AG09319 (cell line): Measurements from ENCODE around the gene STAMBPL1.
A peak's percentile ranks its signal among the peaks of the same experiment; 100 is the strongest.

Experiments
- DNase-seq: peaks from one replicate; pipeline ENCODE4 v3.0.0-alpha.2; 2010; ENCODE audit warnings: low read depth; ENCODE audit errors: extremely low read depth
- TF ChIP-seq, protein P1 (sequence below): IDR thresholded peaks from 2 replicates; pipeline ENCODE4 v1.5.1; 2011; ENCODE audit warnings: low read depth, mild to moderate bottlenecking, inconsistent platforms, low read length, moderate library complexity

Gene STAMBPL1

DNA sequence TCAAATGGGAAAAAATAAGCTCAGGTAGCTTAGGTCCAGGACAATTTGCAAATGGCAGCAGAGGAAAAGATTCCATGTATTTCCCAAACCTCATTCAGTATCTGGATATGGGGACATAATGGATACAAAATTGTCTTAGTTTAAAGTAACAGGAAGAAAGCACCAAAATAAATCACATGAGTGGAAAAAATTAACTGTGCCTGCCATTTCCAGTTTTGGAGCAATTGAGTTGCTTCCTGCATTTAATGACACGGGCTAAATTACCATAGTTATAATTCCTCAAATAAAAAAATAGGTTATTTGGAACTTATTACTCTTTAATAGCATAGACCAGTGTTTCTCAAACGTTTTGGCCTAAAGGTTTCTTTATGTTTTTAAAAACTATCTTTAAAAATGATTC lies 6.3 kb upstream of the STAMBPL1 start:
- no peak for DNase-seq
- TF ChIP-seq, protein P1, sequence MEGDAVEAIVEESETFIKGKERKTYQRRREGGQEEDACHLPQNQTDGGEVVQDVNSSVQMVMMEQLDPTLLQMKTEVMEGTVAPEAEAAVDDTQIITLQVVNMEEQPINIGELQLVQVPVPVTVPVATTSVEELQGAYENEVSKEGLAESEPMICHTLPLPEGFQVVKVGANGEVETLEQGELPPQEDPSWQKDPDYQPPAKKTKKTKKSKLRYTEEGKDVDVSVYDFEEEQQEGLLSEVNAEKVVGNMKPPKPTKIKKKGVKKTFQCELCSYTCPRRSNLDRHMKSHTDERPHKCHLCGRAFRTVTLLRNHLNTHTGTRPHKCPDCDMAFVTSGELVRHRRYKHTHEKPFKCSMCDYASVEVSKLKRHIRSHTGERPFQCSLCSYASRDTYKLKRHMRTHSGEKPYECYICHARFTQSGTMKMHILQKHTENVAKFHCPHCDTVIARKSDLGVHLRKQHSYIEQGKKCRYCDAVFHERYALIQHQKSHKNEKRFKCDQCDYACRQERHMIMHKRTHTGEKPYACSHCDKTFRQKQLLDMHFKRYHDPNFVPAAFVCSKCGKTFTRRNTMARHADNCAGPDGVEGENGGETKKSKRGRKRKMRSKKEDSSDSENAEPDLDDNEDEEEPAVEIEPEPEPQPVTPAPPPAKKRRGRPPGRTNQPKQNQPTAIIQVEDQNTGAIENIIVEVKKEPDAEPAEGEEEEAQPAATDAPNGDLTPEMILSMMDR, result no peak

DNA sequence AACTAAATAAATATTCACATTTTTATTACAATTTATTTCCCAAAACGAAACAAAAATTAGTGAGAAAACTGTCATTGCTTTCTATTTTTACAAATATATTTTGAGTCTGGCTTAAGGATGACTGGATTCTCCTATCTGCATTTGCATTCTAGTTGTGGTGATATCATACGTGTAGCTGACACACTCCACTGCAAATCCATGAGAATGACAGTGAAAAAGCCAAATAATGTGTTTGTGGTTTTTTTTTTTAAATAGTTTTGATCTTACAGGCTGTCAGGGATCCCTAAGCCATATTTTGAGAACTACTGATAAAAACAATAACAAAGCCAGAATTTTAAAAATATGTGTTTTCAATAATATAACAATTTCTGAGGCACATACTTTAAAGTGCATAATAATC lies 5.8 kb upstream of the STAMBPL1 start:
- TF ChIP-seq, protein P1, result no peak
- no peak for DNase-seq

DNA sequence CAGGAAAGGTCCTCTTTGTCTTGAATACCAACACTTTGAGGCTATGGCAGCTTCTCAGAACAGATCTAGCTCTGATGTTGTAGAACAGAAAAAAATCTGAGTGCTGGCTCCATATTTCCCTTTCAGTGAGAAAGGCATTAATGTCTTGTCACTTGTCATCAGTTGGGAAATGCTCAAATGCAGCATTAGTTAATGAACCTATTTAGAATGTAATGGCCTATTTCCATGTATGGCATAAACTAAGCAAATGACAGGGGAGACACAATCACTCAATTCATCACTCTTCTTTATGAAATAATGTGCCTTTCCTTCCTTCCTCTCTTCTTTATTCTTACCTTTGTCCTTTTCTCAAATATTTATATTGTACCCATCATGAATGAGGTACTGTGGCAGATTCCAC lies 5.0 kb upstream of the STAMBPL1 start:
- TF ChIP-seq, protein P1, result no peak

DNA sequence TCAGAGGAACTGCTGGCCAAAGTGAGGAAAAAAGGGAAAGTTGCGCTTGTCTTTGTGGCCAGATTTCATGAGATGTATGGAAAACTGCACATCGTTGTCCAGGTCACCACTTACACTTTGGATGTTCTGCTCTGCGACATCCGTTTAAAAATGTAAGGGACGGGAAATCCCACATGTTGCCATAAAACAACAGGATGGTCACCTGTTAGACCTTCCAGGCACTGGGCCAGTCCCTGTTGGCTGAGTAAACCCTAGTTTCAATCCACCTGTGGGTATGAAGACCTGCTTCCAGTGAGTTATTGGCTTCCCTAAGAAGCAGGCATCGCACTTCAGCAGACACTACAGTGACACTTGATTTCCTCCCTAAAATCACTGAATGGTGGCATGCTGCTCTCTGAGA lies 2.7 kb upstream of the STAMBPL1 start:
- no peak for DNase-seq
- TF ChIP-seq, protein P1, result no peak

More for the DNA sequence above, 5.0 kb upstream of the STAMBPL1 start:
- no peak for DNase-seq

DNA sequence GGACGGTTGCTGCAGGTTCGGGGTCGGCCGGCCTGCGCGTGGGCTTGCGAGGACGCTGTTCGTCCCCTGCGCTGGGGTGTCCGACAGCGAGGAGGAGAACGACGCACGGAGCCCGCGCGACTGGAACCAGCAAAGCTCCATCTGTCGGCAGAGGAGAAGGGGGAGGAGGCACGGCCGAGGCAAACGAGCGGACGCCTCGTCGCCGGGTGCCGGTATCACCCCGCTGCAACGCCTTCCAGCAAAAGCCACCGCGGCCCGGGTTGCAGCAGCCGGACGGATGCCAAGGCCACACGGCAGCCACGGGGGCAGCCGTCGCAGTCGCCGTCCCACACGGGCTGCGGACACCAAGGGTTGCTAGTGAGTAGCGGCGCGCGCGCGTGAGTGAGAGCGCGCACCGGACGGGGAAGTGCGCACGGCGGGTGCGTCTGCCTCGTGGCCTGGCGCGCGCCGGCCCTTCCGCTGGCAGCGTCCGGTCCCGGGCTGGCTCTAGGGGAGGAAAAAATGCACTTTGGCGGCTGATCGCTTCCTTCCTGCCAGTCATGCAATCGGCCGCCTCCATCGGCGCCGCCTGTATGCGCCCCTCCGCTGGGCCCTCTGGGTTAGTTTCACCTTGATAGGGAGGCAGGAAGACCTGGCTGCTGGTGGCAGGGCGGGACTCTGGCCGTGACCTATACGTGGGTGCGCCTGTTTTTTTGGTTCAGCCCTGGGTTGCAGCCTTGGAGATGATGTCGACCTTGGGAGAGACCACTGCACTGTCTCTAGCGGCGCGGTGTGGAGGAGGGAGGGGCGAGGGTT lies 434 bp downstream of the STAMBPL1 start:
- peak; percentile 56 for DNase-seq

DNA sequence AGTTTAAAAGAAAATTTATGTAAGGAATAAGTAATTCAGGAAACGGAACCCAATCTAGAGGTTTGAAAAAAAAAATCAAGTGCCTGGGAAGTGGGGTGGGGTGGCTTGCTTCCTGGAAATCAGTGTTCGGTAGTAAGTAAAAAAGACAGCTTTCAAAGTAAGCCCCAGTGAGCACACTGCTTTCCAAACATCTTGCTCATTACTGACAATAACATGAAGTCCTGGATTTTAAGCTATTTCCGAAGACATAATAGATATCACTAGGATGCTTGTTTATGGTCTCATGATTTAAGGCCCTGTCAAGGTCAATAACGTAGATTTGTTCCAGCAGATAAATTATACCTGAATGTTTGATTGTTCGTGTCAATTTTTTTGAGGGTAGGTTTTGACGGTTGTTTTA lies 1.3 kb downstream of the STAMBPL1 start:
- TF ChIP-seq, protein P1, result no peak
- no peak for DNase-seq

More for the DNA sequence above, 434 bp downstream of the STAMBPL1 start:
- TF ChIP-seq, protein P1, result peak; percentile 33

DNA sequence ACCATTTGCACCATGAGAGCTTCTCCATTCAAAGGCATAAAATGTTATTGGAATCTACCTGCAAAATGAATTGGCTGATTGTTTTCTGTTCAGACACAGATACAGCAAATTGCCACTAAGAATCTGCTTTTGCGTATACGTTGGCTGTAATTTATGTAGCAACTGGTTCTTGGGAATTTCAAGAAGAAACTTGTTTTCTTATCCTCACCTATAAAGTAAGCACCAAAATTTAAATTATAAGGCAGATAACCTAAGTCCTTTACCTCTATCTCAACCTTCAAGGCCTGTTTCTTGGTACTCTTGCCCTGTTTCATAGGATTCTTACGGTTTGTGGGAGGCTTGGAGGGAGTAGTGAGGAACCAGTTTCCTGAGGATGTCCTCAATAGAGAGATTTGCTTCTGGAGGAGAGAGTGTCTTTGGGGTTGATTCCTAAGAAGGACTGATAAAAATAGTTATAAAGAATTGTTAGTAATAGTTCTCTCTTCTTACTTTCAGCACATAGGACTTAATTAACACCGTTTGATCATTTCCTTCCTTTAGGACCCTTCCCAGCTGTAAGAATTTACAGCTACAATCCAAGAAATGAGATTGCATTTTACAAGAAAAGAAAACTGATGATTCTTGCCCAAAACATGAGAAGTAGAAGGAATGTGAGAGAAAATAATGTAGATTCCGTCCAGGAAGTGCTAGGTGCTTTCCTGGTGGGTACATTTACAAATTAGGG lies 2.0 kb downstream of the STAMBPL1 start:
- TF ChIP-seq, protein P1, result no peak
- no peak for DNase-seq

DNA sequence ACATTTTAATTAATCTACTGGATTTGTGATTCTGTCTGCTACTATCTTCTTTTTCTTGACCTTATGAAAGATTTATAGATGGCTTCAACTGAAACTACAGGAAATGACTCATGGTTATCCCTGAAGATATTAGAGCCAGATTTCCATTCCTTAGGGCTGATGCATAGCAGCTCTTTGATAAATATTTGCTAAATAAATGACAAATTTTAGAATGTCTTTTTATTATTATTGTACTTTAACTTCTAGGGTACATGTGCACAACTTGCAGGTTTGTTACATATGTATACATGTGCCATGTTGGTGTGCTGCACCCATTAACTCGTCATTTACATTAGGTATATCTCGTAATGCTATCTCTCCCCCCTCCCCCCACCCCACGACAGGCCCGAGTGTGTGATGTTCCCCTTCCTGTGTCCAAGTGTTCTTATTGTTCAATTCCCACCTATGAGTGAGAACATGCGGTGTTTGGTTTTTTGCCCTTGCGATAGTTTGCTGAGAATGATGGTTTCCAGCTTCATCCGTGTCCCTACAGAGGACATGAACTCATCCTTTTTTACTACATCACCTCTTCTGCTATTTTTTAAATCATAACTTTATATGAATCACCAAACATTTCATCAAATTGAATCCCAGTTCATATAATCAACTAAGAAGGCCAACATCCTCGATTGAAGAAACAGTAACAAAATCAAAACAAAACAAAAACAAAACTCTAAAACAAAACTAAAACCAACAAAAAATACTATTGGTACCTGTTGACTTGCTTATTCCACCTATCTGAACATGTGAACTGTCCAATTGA lies 2.8 kb downstream of the STAMBPL1 start:
- peak; percentile 44 for DNase-seq
